ENCODE data around the gene TELO2.

GRCh38 chr16:1466968-1467521 is 26.1 kb upstream of the TELO2 start:
- TF ChIP-seq CTCF (IDR thresholded peaks at IDR 0.05) (no peak), POLR2A (IDR thresholded peaks at IDR 0.05) (no peak)

All from uterus (tissue), 2 donors.